Heart right ventricle (tissue), 16 donors: Measurements from ENCODE around the gene TADA2A. TPM values are rescaled to one million over a fixed set of nuclear protein-coding genes. Genes with fewer than 3 reads are reported as not detected.

Experiments
- ATAC-seq, 8 donors: fragments of 200-7000 bp; cut with Tn5 transposase; one replicate each; pipeline ENCODE4 v1.9.1; 2020; ENCODE audit warnings: mild to moderate bottlenecking in 8 of 8, moderate library complexity in 8 of 8, moderate number of reproducible peaks in 1 of 8
- DNase-seq, 2 donors: peaks; one replicate each; pipeline ENCODE4 v3.0.0-alpha.2; 2020
- H3K27ac ChIP-seq, 10 donors: fragments of 200-600 bp; sonication (generic) in 2 of 10; one replicate each; pipeline versions ENCODE4 v1.5.0 to v1.8.0; 2020 to 2022; ENCODE audit warnings: mild to moderate bottlenecking in 3 of 10
- H3K27me3 ChIP-seq, 7 donors: fragments of 200-600 bp; one replicate each; pipeline ENCODE4 v1.8.0; 2021 to 2022; ENCODE audit warnings: mild to moderate bottlenecking in 2 of 7
- H3K36me3 ChIP-seq, 9 donors: fragments of 200-600 bp; sonication (generic) in 1 of 9; one replicate each; pipeline versions ENCODE4 v1.5.0 to v1.8.0; 2020 to 2022; ENCODE audit warnings: mild to moderate bottlenecking in 2 of 9
- H3K4me1 ChIP-seq, 9 donors: fragments of 200-600 bp; sonication (generic) in 1 of 9; one replicate each; pipeline versions ENCODE4 v1.5.0 to v1.8.0; 2020 to 2022; ENCODE audit warnings: mild to moderate bottlenecking in 4 of 9
- H3K4me3 ChIP-seq, 10 donors: fragments of 200-600 bp; sonication (generic) in 2 of 10; one replicate each; pipeline versions ENCODE4 v1.5.0 to v1.8.0; 2020 to 2022; ENCODE audit warnings: mild to moderate bottlenecking in 7 of 10, moderate library complexity in 2 of 10
- H3K9me3 ChIP-seq, 11 donors: fragments of 200-600 bp in 10 of 11; sonication (generic) in 2 of 11; one replicate each; pipeline versions ENCODE4 v1.5.0 to v1.8.0; 2013 to 2022; ENCODE audit warnings: mild to moderate bottlenecking in 2 of 11, control low read depth in 1 of 11, moderate library complexity in 1 of 11
- WGBS, 2 donors: extraction: QIAGEN DNeasy Blood & Tissue Kit; methylation state at CpG; one replicate each; pipeline ENCODE4 v1.1.7; 2013; ENCODE audit warnings: inconsistent platforms in 1 of 2; 5-methylcytosine and 5-hydroxymethylcytosine counted together
- intact Hi-C, 10 donors: fragments of 100-400 bp; cut with DNase I; formaldehyde crosslinking; loops; one replicate each; pipeline versions ENCODE4 v1.11.1 to v1.14.2; 2022
- polyA plus RNA-seq, 2 donors: library from polyadenylated mRNA; stranded (reverse); fragments of 200-250 nt; gene quantifications; one replicate each; pipeline ENCODE4 v1.2.3, GENCODE V29; 2013
- total RNA-seq, 10 donors: library from RNA; stranded (reverse); fragmentation: NEBNext Ultra II Directional in 3 of 10; extraction: Animal tissue kit (Norgen Biotek cat#: 25700) in 3 of 10; gene quantifications; one replicate each; pipeline versions ENCODE4 v1.2.1 to v1.2.4, GENCODE V29; 2021 to 2023
- TF ChIP-seq, protein P1 (sequence below), 9 donors: fragments of 200-600 bp; sonication (generic) in 2 of 9; IDR thresholded peaks; one replicate each; pipeline versions ENCODE4 v1.5.0 to v1.8.0; 2021 to 2022; ENCODE audit warnings: antibody characterized with exemption in 9 of 9, mild to moderate bottlenecking in 5 of 9, moderate library complexity in 1 of 9
- donor health status: Arrhythmogenic right ventricular cardiomyopathy.
- donor health status: ischemic (EF 13 %, LVEDD 7.1; RV severe dilation, severe dysfunction).
- donor health status: healthy with polysubstance abuse.
- donor health status: DM: no; HTN: yes; CAD: no.
- donor health status: DM: no; HTN: no; CAD: no.
- donor health status: ischemic (EF 25% LVEDD 6.9; RV normal size, moderate dysfunction).
- donor health status: ischemic (EF 25% LVEDD 5.7; RV mildly dilated, moderate dysfunction).
- donor health status: healthy.
- donor health status: DM: yes; HTN: yes; CAD: no.
- donor health status: Ischemic cardiomyopathy.
- donor health status: ischemic (EF 35%, LVEDD 5.7; RV mildly dilated, moderate dysfunction).
- donor health status: nonischemic (EF 11% LVEDD 7.7; RV severe dilation, severe dysfunction).
- donor health status: DM: yes; HTN: yes; CAD: no.
- donor health status: PGD.
- donor health status: ischemic (EF 29% LVEDD 5.4; RV normal size, mild dysfunction).
- donor health status: nonischemic (EF 23%, LVEDD 6.1; RV moderate dilation, normal function).

TADA2A gene
- total and polyA plus RNA-seq, 12 donors: 6.7 to 18.4 (median 13.1) TPM

DNA sequence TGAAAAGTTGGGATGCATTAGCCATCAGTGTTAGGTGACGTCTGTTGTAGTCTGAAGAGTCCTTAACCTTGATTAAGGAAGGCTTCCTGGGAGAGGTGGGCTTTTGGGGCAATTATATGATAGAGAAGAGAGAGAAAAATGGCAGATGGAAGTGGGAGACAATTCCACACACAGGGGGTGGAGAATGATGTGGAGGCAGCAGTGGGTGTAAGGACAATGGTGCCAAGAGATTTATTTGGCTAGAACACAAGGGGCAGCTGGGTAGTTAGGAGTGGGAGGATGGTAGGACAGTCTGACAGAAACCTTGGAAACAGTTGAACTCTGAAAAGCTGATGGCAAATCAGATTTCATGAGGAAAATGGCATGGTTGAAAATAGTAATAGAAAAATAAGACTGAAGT, 72.3 kb downstream of the TADA2A start:
- Histone ChIP-seq H3K4me3 (no peak overlapping the region), H3K27me3 (no peaks in the 10 kb centered on the region), H3K4me1 (peaks cover 4 to 40% (median 24%) of the 10 kb centered on the region in 9 donors), H3K36me3 (peaks cover 0 to 65% (median 19%) of the 10 kb centered on the region in 9 donors), H3K9me3 (no peaks in the 10 kb centered on the region), H3K27ac (peak overlapping the region in 2 of 10 donors; percentile 32 to 81)
- 97 to 100% methylated on average over 1 of the region's 1 CpG for WGBS, 2 donors
- ATAC-seq: no peak
- intact Hi-C loops: no loop called here
- TF ChIP-seq, protein P1, sequence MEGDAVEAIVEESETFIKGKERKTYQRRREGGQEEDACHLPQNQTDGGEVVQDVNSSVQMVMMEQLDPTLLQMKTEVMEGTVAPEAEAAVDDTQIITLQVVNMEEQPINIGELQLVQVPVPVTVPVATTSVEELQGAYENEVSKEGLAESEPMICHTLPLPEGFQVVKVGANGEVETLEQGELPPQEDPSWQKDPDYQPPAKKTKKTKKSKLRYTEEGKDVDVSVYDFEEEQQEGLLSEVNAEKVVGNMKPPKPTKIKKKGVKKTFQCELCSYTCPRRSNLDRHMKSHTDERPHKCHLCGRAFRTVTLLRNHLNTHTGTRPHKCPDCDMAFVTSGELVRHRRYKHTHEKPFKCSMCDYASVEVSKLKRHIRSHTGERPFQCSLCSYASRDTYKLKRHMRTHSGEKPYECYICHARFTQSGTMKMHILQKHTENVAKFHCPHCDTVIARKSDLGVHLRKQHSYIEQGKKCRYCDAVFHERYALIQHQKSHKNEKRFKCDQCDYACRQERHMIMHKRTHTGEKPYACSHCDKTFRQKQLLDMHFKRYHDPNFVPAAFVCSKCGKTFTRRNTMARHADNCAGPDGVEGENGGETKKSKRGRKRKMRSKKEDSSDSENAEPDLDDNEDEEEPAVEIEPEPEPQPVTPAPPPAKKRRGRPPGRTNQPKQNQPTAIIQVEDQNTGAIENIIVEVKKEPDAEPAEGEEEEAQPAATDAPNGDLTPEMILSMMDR (IDR thresholded peaks at IDR 0.05): no peak
- DNase-seq: no peak

DNA sequence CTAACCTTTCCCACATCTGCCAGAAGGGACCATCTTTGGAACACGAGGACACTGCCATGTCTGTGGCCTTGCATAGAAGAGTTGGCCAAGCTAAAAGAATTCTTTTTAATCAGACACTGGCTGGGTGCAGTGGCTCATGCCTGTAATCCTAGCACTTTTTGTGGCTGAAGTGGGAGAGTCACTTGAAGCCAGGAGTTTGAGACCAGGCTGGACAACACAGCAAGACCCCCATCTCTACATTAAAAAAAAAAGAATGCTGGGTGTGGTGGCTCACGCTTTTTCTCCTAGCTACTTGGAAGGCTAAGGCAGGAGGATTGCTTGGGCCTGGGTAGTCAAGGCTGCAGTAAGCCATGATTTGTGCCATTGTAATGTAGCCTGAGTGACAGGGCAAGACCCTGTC, 73.7 kb downstream of the TADA2A start:
- WGBS, 2 donors: 86 to 92% methylated on average over 2 of the region's 2 CpGs
- no peak for ATAC-seq

DNA sequence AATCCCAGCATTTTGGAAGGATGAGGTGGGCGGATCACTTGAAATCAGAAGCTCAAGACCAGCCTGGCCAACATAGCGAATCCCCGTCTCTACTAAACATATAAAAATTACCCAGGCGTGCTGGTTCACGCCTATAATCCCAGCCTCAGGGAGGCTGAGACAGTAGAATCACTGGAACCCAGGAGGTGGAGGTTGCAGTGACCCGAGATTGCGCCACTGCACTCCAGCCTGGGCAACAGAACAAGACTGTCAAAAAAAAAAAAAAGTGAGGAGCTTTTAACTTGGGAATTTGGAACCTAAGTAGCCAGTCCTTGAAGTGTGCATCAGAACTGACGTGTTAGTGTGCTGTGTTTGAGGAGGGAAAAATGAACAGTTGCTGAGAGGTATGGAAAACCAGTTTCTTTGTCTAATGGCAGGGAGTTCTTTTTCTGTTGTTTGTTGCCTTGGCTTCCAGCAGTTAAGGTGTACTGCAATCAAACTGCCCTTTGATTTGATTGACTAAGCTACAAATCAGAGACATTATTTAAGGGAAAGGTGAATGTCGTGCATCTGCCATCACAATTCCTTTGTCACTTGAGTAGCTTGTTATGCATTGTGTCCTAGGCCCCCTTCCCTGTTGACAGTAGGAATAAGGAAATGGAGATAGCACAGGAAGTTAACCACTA, 74.4 kb downstream of the TADA2A start:
- peaks cover 0 to 44% (median 10%) of the 10 kb centered on the region in 9 donors for H3K36me3 ChIP-seq
- WGBS, 2 donors: 92% methylated on average over 9 of the region's 9 CpGs
- no peaks in the 10 kb centered on the region for H3K27me3 ChIP-seq
- TF ChIP-seq, protein P1 (IDR thresholded peaks at IDR 0.05): no peak
- H3K4me1 ChIP-seq: peaks cover 4 to 35% (median 20%) of the 10 kb centered on the region in 9 donors
- ATAC-seq (no peak), DNase-seq (no peak)
- H3K9me3 ChIP-seq: no peaks in the 10 kb centered on the region
- no peak overlapping the region for H3K27ac ChIP-seq
- no peak overlapping the region for H3K4me3 ChIP-seq
- intact Hi-C loops: loop anchor here in 1 of 10 donors (10.0 kb wide), 1 partner anchor 56 kb away; no protein-coding TSS in a partner anchor

More for the DNA sequence above, 73.7 kb downstream of the TADA2A start:
- DNase-seq: no peak
- peak overlapping the region in 1 of 10 donors; percentile 29 for H3K27ac ChIP-seq
- no peaks in the 10 kb centered on the region for H3K9me3 ChIP-seq
- peaks cover 0 to 51% (median 14%) of the 10 kb centered on the region in 9 donors for H3K36me3 ChIP-seq
- intact Hi-C loops: loop anchor here in 1 of 10 donors (10.0 kb wide), 1 partner anchor 56 kb away; no protein-coding TSS in a partner anchor
- no peak overlapping the region for H3K4me3 ChIP-seq
- TF ChIP-seq, protein P1 (IDR thresholded peaks at IDR 0.05): no peak
- H3K4me1 ChIP-seq: peaks cover 4 to 40% (median 24%) of the 10 kb centered on the region in 9 donors
- no peaks in the 10 kb centered on the region for H3K27me3 ChIP-seq

DNA sequence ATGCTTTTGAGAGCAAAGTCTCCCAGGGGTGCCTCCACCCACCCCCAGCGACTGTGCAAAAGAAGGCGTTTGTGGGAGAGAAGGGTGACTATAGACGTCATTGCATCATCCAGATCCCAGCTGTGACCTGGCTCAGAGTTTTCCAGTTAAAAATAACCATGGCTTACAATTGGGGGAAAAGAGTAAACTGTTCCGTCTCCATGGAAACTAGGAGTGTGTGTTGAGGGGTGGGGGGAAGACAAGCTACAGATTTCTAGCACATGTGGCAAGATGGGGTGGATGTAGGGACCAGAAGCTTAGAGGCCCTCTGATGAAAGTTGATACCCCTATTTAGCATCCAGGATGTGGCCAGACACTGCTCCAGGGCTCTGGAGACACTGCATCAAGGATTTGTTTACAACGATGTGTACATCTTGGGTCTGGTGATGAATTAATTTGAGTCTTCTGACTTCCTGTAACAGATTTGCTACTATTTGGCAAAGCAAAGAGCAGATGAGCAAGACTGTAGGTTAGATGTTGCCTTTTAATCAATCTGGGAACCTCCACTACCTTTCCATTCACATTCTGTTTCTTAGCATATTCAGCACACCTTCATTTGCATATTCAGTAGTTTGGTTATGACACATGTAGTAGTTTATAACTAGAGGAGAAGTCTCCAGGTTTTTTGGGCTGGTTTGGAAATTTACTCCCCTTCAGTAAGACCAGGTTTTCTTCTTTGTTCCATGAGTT, 76.8 kb downstream of the TADA2A start:
- H3K27ac ChIP-seq: no peak overlapping the region
- peaks cover 0 to 23% (median 17%) of the 10 kb centered on the region in 9 donors for H3K4me1 ChIP-seq
- peak in 7 of 8 donors; percentile 31 to 76 (median 52) for ATAC-seq
- WGBS, 2 donors: 36 to 44% methylated on average over 5 of the region's 5 CpGs
- no peak overlapping the region for H3K4me3 ChIP-seq
- no peaks in the 10 kb centered on the region for H3K9me3 ChIP-seq
- H3K36me3 ChIP-seq: peaks cover 0 to 21% (median 0%) of the 10 kb centered on the region in 9 donors
- intact Hi-C loops: loop anchor here in 1 of 10 donors (10.0 kb wide), 1 partner anchor 59 kb away; no protein-coding TSS in a partner anchor
- peak in 1 of 2 donors; percentile 40 for DNase-seq
- no peaks in the 10 kb centered on the region for H3K27me3 ChIP-seq
- TF ChIP-seq, protein P1 (IDR thresholded peaks at IDR 0.05): no peak
